Fibroblast of lung (primary cell): Measurements from ENCODE around the gene AGO3. TPM values are rescaled to one million over a fixed set of nuclear protein-coding genes. Genes with fewer than 3 reads are reported as not detected.

ENCODE experiments used
- DNase-seq, 2 donors: peaks; one replicate each; pipeline versions ENCODE4 v3.0.0 to v3.0.0-alpha.2; 2010; ENCODE audit warnings: low read depth in 2 of 2
- H2AFZ ChIP-seq: 2 replicates; pipeline ENCODE4 v1.5.1; 2012; ENCODE audit warnings: low read length, control low read depth, inconsistent platforms
- H3K27ac ChIP-seq: 2 replicates; pipeline ENCODE4 v1.5.1; 2011; ENCODE audit warnings: low read length, control low read depth; ENCODE audit not compliant: insufficient read depth
- H3K27me3 ChIP-seq: 2 replicates; pipeline ENCODE4 v1.5.1; 2011; ENCODE audit warnings: mild to moderate bottlenecking, low read length; ENCODE audit not compliant: control insufficient read depth, insufficient read depth
- H3K36me3 ChIP-seq: 2 replicates; pipeline ENCODE4 v1.5.1; 2011; ENCODE audit warnings: low read length; ENCODE audit not compliant: control insufficient read depth, insufficient read depth
- H3K4me1 ChIP-seq: 2 replicates; pipeline ENCODE4 v1.5.1; 2011; ENCODE audit warnings: low read length; ENCODE audit not compliant: control insufficient read depth, insufficient read depth; ENCODE audit errors: extremely low read depth
- H3K4me2 ChIP-seq: 2 replicates; pipeline ENCODE4 v1.5.1; 2011; ENCODE audit warnings: low read length, control low read depth; ENCODE audit not compliant: insufficient read depth; ENCODE audit errors: extremely low read depth
- H3K4me3 ChIP-seq, 4 experiments: fragments of 200-600 bp in 1 of 4; sonication (generic) in 1 of 4; replicated peaks in 1 of 4; 2 replicates each; pipeline ENCODE4 v1.5.1; 2011 to 2016; ENCODE audit warnings: low read length in 4 of 4, low read depth in 3 of 4, mild to moderate bottlenecking in 3 of 4, control low read depth in 2 of 4, inconsistent platforms in 1 of 4, mixed read lengths in 1 of 4; ENCODE audit not compliant: insufficient read depth in 1 of 4; ENCODE audit errors: control extremely low read depth in 1 of 4
- H3K79me2 ChIP-seq: 2 replicates; pipeline ENCODE4 v1.5.1; 2012; ENCODE audit warnings: mild to moderate bottlenecking, low read length, inconsistent platforms; ENCODE audit not compliant: control insufficient read depth, insufficient read depth
- H3K9ac ChIP-seq: 2 replicates; pipeline ENCODE4 v1.5.1; 2011; ENCODE audit warnings: mild to moderate bottlenecking, low read length, control low read depth; ENCODE audit not compliant: insufficient read depth
- H3K9me3 ChIP-seq: 2 replicates; pipeline ENCODE4 v1.5.1; 2012; ENCODE audit warnings: low read depth, low read length; ENCODE audit not compliant: control insufficient read depth, insufficient read depth
- H4K20me1 ChIP-seq: 2 replicates; pipeline ENCODE4 v1.5.1; 2011; ENCODE audit warnings: low read length; ENCODE audit not compliant: control insufficient read depth, insufficient read depth; ENCODE audit errors: extremely low read depth
- CTCF ChIP-seq, 2 donors: IDR thresholded peaks in 1 of 2; conservative IDR thresholded peaks in 1 of 2; 1 replicate in 1 of 2; 2 replicates in 1 of 2; pipeline ENCODE4 v1.5.1; 2011 to 2012; ENCODE audit warnings: low read length in 2 of 2, control low read depth in 1 of 2, inconsistent platforms in 1 of 2, low read depth in 1 of 2, mild to moderate bottlenecking in 1 of 2
- EZH2 ChIP-seq: IDR thresholded peaks from 2 replicates; pipeline ENCODE4 v1.5.1; 2012; ENCODE audit warnings: low read length, control low read depth, mild to moderate bottlenecking; ENCODE audit errors: missing control alignments
- polyA plus RNA-seq, 2 donors: library from polyadenylated mRNA; depleted of rRNA in 1 of 2; stranded (reverse) in 1 of 2; unstranded in 1 of 2; fragments of >200 nt; gene quantifications; 2 replicates each; pipeline ENCODE4 v1.2.1, GENCODE V29; 2011 to 2012; ENCODE audit warnings: missing spikeins in 1 of 2
- total RNA-seq: library from RNA; depleted of rRNA; stranded (reverse); fragments of >200 nt; gene quantifications from 2 replicates; pipeline ENCODE4 v1.2.1, GENCODE V29; 2014

AGO3 gene
- total and polyA plus RNA-seq, 2 donors (not counting 1 experiment from before 2014, with no cell fraction given), result 12.9 to 19.6 TPM

- no peak overlapping the region for H3K27ac ChIP-seq
- H3K9ac ChIP-seq, result no peak overlapping the region
- H3K4me2 ChIP-seq, result no peak overlapping the region
- H3K4me1 ChIP-seq, result peaks cover 4% of the 10 kb centered on the region
- DNase-seq, result peak; percentile 72 to 78
- no peak overlapping the region for H3K4me3 ChIP-seq
- no peak overlapping the region for H2AFZ ChIP-seq
- H3K9me3 ChIP-seq, result no peaks in the 10 kb centered on the region
- H3K36me3 ChIP-seq, result no peaks in the 10 kb centered on the region
- no peak for TF ChIP-seq CTCF (conservative IDR thresholded peaks at IDR 0.05 in 1 of 2, IDR thresholded peaks at IDR 0.05 in 1 of 2; ENCODE audit: low read depth in 1 of 2, low read length in 2 of 2)
- H3K79me2 ChIP-seq, result no peaks in the 10 kb centered on the region
- H4K20me1 ChIP-seq, result no peaks in the 10 kb centered on the region
- no peaks in the 10 kb centered on the region for H3K27me3 ChIP-seq
Measured at GRCh38 chr1:35925741-35926140, 5.2 kb upstream of the AGO3 start.

- Histone ChIP-seq H2AFZ (no peak overlapping the region), H3K9ac (no peak overlapping the region), H3K27me3 (no peaks in the 10 kb centered on the region), H4K20me1 (no peaks in the 10 kb centered on the region), H3K4me1 (peaks cover 4% of the 10 kb centered on the region), H3K27ac (no peak overlapping the region), H3K79me2 (peaks cover 15% of the 10 kb centered on the region), H3K9me3 (no peaks in the 10 kb centered on the region), H3K4me2 (no peak overlapping the region), H3K36me3 (no peaks in the 10 kb centered on the region), H3K4me3 (no peak overlapping the region)
- no peak for DNase-seq
- TF ChIP-seq EZH2, result no peak
Measured at GRCh38 chr1:35927472-35927871, 3.4 kb upstream of the AGO3 start.

- Histone ChIP-seq H3K27me3 (no peaks in the 10 kb centered on the region), H3K79me2 (peaks cover 31% of the 10 kb centered on the region), H3K4me1 (peaks cover 4% of the 10 kb centered on the region), H3K9ac (peak overlapping the region; percentile 92), H3K36me3 (no peaks in the 10 kb centered on the region), H3K4me2 (peak overlapping the region; percentile 46), H3K4me3 (peak overlapping the region; percentile 60 to 86 (median 84)), H2AFZ (peak overlapping the region; percentile 34), H4K20me1 (no peaks in the 10 kb centered on the region), H3K9me3 (no peaks in the 10 kb centered on the region), H3K27ac (peak overlapping the region; percentile 84)
- peak; percentile 63 to 67 for DNase-seq
- TF ChIP-seq EZH2, result no peak
- TF ChIP-seq CTCF (conservative IDR thresholded peaks at IDR 0.05 in 1 of 2, IDR thresholded peaks at IDR 0.05 in 1 of 2; ENCODE audit: low read depth in 1 of 2, low read length in 2 of 2), result no peak
Measured at GRCh38 chr1:35929730-35930592, 944 bp upstream of the AGO3 start.
